Transverse colon (tissue), 4 donors: Measurements from ENCODE around the gene SERPINB2. TPM values are rescaled to one million over a fixed set of nuclear protein-coding genes. Genes with fewer than 3 reads are reported as not detected.

Experiments used
- DNase-seq: peaks from one replicate; pipeline ENCODE4 v3.0.0-alpha.2; 2019
- H3K27ac ChIP-seq, 4 donors: fragments of 200-600 bp; sonication (generic); 2 replicates each; pipeline ENCODE4 v1.5.1; 2016 to 2018; ENCODE audit warnings: inconsistent platforms in 4 of 4
- H3K27me3 ChIP-seq: fragments of 200-600 bp; sonication (generic); 2 replicates; pipeline ENCODE4 v1.5.1; 2017; ENCODE audit warnings: inconsistent platforms
- H3K36me3 ChIP-seq, 4 donors: fragments of 200-600 bp; sonication (generic); 2 replicates each; pipeline ENCODE4 v1.5.1; 2017 to 2019; ENCODE audit warnings: inconsistent platforms in 4 of 4
- H3K4me1 ChIP-seq, 4 donors: fragments of 200-600 bp; sonication (generic); 2 replicates each; pipeline ENCODE4 v1.5.1; 2017 to 2020; ENCODE audit warnings: inconsistent platforms in 4 of 4
- H3K4me3 ChIP-seq, 4 donors: fragments of 200-600 bp; sonication (generic); 1 replicate in 1 of 4; 2 replicates in 3 of 4; pipeline versions ENCODE4 v1.5.1 to v1.6.1; 2017 to 2019; ENCODE audit warnings: inconsistent platforms in 4 of 4
- H3K9me3 ChIP-seq, 2 donors: fragments of 200-600 bp; sonication (generic); 2 replicates each; pipeline ENCODE4 v1.5.1; 2017 to 2019; ENCODE audit warnings: inconsistent platforms in 2 of 2
- EP300 ChIP-seq: sonication (generic); formaldehyde crosslinking; IDR thresholded peaks from one replicate; pipeline ENCODE4 v1.6.1; 2017; ENCODE audit warnings: antibody characterized with exemption, low read depth
- POLR2A ChIP-seq: fragments of 450-650 bp; IDR thresholded peaks from one replicate; pipeline ENCODE4 v1.6.1; 2016; ENCODE audit warnings: antibody characterized with exemption, mild to moderate bottlenecking, moderate library complexity
- POLR2AphosphoS5 ChIP-seq, 3 donors: sonication (generic); formaldehyde crosslinking; IDR thresholded peaks; one replicate each; pipeline ENCODE4 v1.6.1; 2016; ENCODE audit warnings: antibody characterized with exemption in 3 of 3
- WGBS, 2 donors: methylation state at CpG; one replicate each; pipeline ENCODE4 v1.1.5; 2018; ENCODE audit warnings: low coverage in 1 of 2; 5-methylcytosine and 5-hydroxymethylcytosine counted together
- in situ Hi-C, 4 donors: fragments of 200-750 bp; cut with MboI; loops; one replicate each; pipeline versions ENCODE4 v1.15.0 to v1.15.1; 2017; ENCODE audit warnings: low sequenced_read_pairs in 3 of 4, low pct_ligation_motif_present in 1 of 4, low pct_unique_long_range_greater_than_20kb in 1 of 4
- intact Hi-C: fragments of 100-400 bp; cut with DNase I; formaldehyde crosslinking; loops from one replicate; pipeline ENCODE4 v1.15.1; 2023; ENCODE audit warnings: low total_unique reads
- total RNA-seq, 4 donors: library from RNA; depleted of rRNA; stranded (reverse); fragments of >200 nt; gene quantifications; one replicate each; pipeline ENCODE4 v1.1.0, GENCODE V29; 2016
- TF ChIP-seq, protein P1 (sequence below), 5 experiments: fragments of 200-600 bp in 3 of 5; fragments of 450-650 bp in 2 of 5; sonication (generic) in 3 of 5; IDR thresholded peaks; 1 replicate in 2 of 5; 2 replicates in 3 of 5; pipeline ENCODE4 v1.5.1; 2016 to 2017; ENCODE audit warnings: antibody characterized with exemption in 5 of 5, inconsistent platforms in 3 of 5, mild to moderate bottlenecking in 2 of 5, moderate library complexity in 1 of 5

Gene SERPINB2
- total RNA-seq, 4 donors from 2014 or later: 48.3 TPM; not detected in 3

DNA sequence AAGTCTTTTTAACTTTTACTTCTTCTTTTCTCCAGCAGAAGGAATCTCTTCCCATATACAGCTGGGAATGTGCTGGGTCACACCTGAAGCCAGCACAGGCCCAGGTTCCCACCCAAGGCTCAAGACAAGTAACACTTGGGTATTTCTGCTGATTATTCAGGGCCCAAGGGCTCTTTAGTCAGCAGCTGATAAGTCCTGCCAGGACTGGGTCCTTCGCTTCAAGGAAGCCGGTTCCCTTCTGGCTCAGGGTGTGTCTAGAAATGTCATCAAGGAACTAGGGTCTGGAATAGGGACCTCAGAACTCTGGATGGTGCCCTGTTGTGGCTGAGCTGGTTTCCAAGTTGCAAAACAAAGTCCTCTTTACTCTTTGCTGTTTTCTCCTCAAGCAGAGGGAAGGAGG, 27.0 kb upstream of the SERPINB2 start:
- H3K27ac ChIP-seq: no peak overlapping the region
- H3K4me1 ChIP-seq: no peaks in the 10 kb centered on the region
- in situ Hi-C loops (loop anchor here in 1 of 4 donors (10.0 kb wide), 1 partner anchor 56 kb away; no protein-coding TSS in a partner anchor), intact Hi-C loops (no loop called here)
- no peaks in the 10 kb centered on the region for H3K36me3 ChIP-seq
- 92% methylated on average over 2 of the region's 2 CpGs; no CpG with 5 or more reads in 1 of the 2 donors for WGBS, 2 donors
- TF ChIP-seq, protein P1, sequence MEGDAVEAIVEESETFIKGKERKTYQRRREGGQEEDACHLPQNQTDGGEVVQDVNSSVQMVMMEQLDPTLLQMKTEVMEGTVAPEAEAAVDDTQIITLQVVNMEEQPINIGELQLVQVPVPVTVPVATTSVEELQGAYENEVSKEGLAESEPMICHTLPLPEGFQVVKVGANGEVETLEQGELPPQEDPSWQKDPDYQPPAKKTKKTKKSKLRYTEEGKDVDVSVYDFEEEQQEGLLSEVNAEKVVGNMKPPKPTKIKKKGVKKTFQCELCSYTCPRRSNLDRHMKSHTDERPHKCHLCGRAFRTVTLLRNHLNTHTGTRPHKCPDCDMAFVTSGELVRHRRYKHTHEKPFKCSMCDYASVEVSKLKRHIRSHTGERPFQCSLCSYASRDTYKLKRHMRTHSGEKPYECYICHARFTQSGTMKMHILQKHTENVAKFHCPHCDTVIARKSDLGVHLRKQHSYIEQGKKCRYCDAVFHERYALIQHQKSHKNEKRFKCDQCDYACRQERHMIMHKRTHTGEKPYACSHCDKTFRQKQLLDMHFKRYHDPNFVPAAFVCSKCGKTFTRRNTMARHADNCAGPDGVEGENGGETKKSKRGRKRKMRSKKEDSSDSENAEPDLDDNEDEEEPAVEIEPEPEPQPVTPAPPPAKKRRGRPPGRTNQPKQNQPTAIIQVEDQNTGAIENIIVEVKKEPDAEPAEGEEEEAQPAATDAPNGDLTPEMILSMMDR (IDR thresholded peaks at IDR 0.05): no peak
- TF ChIP-seq POLR2AphosphoS5 (IDR thresholded peaks at IDR 0.05): no peak
- no peak for TF ChIP-seq EP300
- TF ChIP-seq POLR2A: no peak
- DNase-seq: no peak
- no peaks in the 10 kb centered on the region for H3K9me3 ChIP-seq
- H3K27me3 ChIP-seq: no peaks in the 10 kb centered on the region
- H3K4me3 ChIP-seq: no peak overlapping the region

DNA sequence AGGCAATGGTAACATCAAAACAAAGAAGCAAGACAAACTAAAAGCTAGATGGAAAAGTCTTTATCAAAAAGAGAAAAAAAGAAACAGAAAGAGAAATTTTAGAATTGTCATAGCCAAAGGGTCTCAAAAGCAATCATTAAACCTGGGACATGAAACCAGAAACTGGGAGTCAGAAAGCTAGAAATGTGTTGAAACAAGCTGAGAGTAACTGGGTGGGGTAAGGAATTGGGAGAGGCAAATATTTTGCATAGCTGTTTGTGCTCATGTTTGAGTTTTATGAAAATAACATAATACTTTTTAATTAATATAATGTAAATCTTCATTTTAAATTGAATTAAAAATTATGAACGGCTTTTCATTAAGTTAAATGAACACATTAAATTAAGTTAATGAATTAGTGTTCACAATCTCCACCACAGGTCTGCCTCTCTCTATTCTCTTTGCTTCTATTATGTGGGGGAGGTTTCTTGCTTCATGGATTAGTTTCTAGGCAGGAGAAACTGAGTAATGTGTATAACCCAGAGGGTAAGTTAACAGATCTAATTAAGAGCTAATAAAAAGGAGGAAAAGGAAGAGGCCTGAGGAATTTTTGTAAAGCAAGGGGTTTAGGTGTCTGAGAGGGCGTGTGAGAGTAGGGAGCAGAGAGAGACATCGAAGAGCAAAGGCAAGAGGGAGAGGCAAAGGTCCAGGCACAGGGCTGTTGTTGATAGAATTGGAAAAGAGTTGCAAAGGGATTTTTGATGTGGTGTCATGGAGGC, 20.0 kb upstream of the SERPINB2 start:
- 67 to 76% methylated on average over 3 of the region's 3 CpGs for WGBS, 2 donors
- Histone ChIP-seq H3K27ac (no peak overlapping the region), H3K4me1 (no peaks in the 10 kb centered on the region), H3K4me3 (no peak overlapping the region), H3K36me3 (no peaks in the 10 kb centered on the region), H3K27me3 (no peaks in the 10 kb centered on the region), H3K9me3 (no peaks in the 10 kb centered on the region)
- TF ChIP-seq, protein P1 (IDR thresholded peaks at IDR 0.05): no peak
- no peak for TF ChIP-seq EP300
- TF ChIP-seq POLR2A: no peak
- no peak for TF ChIP-seq POLR2AphosphoS5 (IDR thresholded peaks at IDR 0.05)
- in situ Hi-C loops: loop anchor here in 1 of 4 donors (10.0 kb wide), 1 partner anchor 63 kb away; no protein-coding TSS in a partner anchor
- intact Hi-C loops: no loop called here
- no peak for DNase-seq

DNA sequence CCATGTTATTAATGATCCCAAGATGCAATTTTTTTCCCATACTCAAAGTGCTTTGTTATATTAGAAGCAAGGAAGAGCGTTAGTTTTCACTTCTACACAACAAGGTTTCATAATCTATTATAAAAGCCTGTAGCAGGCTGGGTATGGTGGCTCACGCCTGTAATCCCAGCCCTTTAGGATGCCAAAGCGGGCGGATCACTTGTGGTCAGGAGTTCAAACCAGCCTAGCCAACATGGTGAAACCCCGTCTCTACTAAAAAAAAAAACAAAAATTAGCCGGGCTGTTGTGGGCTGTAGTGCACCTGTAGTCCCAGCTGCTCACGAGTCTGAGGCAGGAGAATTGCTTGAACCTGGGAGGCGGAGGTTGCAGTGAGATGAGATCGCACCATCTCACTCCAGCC, 19.0 kb upstream of the SERPINB2 start:
- H3K27ac ChIP-seq: no peak overlapping the region
- no peaks in the 10 kb centered on the region for H3K36me3 ChIP-seq
- no peak overlapping the region for H3K4me3 ChIP-seq
- no peak for TF ChIP-seq EP300
- no peak for TF ChIP-seq POLR2AphosphoS5 (IDR thresholded peaks at IDR 0.05)
- TF ChIP-seq POLR2A: no peak
- TF ChIP-seq, protein P1 (IDR thresholded peaks at IDR 0.05): no peak
- no peak for DNase-seq
- intact Hi-C loops: no loop called here
- in situ Hi-C loops: loop anchor here in 1 of 4 donors (10.0 kb wide), 1 partner anchor 64 kb away; no protein-coding TSS in a partner anchor
- no peaks in the 10 kb centered on the region for H3K27me3 ChIP-seq
- WGBS, 2 donors: 76 to 100% methylated on average over 1 to 9 of the region's 9 CpGs
- H3K4me1 ChIP-seq: no peaks in the 10 kb centered on the region
- H3K9me3 ChIP-seq: no peaks in the 10 kb centered on the region

DNA sequence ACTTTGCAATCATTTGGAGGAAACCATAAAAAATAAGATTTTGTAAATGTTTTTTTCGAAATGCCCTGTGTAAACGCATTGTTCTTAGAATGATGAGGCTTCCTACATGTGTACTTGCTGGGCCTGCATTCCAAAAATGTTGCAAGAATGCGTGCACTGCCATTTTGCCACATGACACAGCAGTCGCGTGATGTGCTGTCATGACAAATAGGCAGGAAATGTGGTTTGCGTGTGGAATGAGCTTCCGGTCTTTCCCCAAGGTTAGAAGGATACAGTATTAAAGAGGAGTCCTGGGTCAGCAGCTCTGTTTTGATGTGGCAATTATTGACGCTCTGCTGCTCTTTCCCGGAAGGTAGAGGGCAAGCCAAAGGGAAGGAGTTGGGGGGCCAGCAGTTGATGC, 18.1 kb upstream of the SERPINB2 start:
- 75 to 86% methylated on average over 9 of the region's 9 CpGs for WGBS, 2 donors
- Histone ChIP-seq H3K36me3 (no peaks in the 10 kb centered on the region), H3K27ac (no peak overlapping the region), H3K27me3 (no peaks in the 10 kb centered on the region), H3K4me3 (no peak overlapping the region), H3K9me3 (no peaks in the 10 kb centered on the region), H3K4me1 (no peaks in the 10 kb centered on the region)
- no peak for TF ChIP-seq POLR2A
- TF ChIP-seq, protein P1 (IDR thresholded peaks at IDR 0.05): no peak
- TF ChIP-seq EP300: no peak
- intact Hi-C loops: no loop called here
- in situ Hi-C loops: loop anchor here in 1 of 4 donors (10.0 kb wide), 1 partner anchor 65 kb away; no protein-coding TSS in a partner anchor
- no peak for DNase-seq
